ENCODE measurements around the gene MARK3. TPM values are rescaled to one million over a fixed set of nuclear protein-coding genes. Genes with fewer than 3 reads are reported as not detected.

MARK3 gene
- polyA plus RNA-seq, 3 donors: 29.3 to 163 (median 44.7) TPM

- peak overlapping the region in 2 of 7 donors; percentile 8 to 50 for H3K27ac Mint-ChIP-seq
- H3K4me1 ChIP-seq (ENCODE audit: control insufficient read depth in 1 of 2, insufficient read depth in 2 of 2, low read length in 2 of 2): peaks cover 5% of the 10 kb centered on the region in 2 donors
- H3K4me2 ChIP-seq (replicated peaks; ENCODE audit: extremely low read depth, low read length, poor library complexity, severe bottlenecking): no peak overlapping the region
- H3K36me3 ChIP-seq (replicated peaks in 1 of 2; ENCODE audit: control insufficient read depth in 1 of 2, insufficient read depth in 2 of 2, low read length in 2 of 2): peaks cover 18 to 59% of the 10 kb centered on the region in 2 donors
- H3K4me1 Mint-ChIP-seq: peaks cover 10% of the 10 kb centered on the region
- H3K27me3 Mint-ChIP-seq (ENCODE audit: low read depth in 3 of 3): no peaks in the 10 kb centered on the region
- peaks cover 19 to 37% of the 10 kb centered on the region in 2 donors for H3K36me3 Mint-ChIP-seq
- H3K79me2 ChIP-seq (ENCODE audit: insufficient read depth, low read length): peaks cover 97% of the 10 kb centered on the region
- H3K4me3 Mint-ChIP-seq: no peak overlapping the region
- H2AFZ ChIP-seq (ENCODE audit: insufficient read depth, low read depth, low read length, poor library complexity, severe bottlenecking): no peak overlapping the region
- 96% methylated on average over 6 of the region's 10 CpGs for WGBS (ENCODE audit: insufficient coverage)
- intact Hi-C loops (cut with micrococcal nuclease): no loop called here
- TF ChIP-seq, protein P1, sequence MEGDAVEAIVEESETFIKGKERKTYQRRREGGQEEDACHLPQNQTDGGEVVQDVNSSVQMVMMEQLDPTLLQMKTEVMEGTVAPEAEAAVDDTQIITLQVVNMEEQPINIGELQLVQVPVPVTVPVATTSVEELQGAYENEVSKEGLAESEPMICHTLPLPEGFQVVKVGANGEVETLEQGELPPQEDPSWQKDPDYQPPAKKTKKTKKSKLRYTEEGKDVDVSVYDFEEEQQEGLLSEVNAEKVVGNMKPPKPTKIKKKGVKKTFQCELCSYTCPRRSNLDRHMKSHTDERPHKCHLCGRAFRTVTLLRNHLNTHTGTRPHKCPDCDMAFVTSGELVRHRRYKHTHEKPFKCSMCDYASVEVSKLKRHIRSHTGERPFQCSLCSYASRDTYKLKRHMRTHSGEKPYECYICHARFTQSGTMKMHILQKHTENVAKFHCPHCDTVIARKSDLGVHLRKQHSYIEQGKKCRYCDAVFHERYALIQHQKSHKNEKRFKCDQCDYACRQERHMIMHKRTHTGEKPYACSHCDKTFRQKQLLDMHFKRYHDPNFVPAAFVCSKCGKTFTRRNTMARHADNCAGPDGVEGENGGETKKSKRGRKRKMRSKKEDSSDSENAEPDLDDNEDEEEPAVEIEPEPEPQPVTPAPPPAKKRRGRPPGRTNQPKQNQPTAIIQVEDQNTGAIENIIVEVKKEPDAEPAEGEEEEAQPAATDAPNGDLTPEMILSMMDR (IDR thresholded peaks at IDR 0.05): no peak
- peaks cover 0 to 1% (median 0%) of the 10 kb centered on the region in 7 donors for H3K9me3 Mint-ChIP-seq
- peak overlapping the region in 1 of 2 donors; percentile 18 for H3K27ac ChIP-seq (ENCODE audit: low read depth in 1 of 2, low read length in 2 of 2)
- H3K4me3 ChIP-seq (replicated peaks in 1 of 3; ENCODE audit: low read depth in 2 of 3, low read length in 3 of 3): no peak overlapping the region
- no peaks in the 10 kb centered on the region for H3K9me3 ChIP-seq (replicated peaks in 1 of 2; ENCODE audit: control insufficient read depth in 1 of 2, insufficient read depth in 1 of 2, low read length in 2 of 2)
- H3K27me3 ChIP-seq (ENCODE audit: control insufficient read depth in 2 of 2, insufficient read depth in 2 of 2, low read length in 2 of 2): no peaks in the 10 kb centered on the region
- DNase-seq: no peak
- no peak overlapping the region for H3K9ac ChIP-seq (ENCODE audit: insufficient read depth, low read length, poor library complexity, severe bottlenecking)
- peaks cover 97% of the 10 kb centered on the region for H4K20me1 ChIP-seq (ENCODE audit: insufficient read depth, low read length)
Observed at GRCh38 chr14:103433916-103434563, 48.8 kb downstream of the MARK3 start.

- Mint-ChIP-seq H3K4me1 (peaks cover 4% of the 10 kb centered on the region), H3K36me3 (peaks cover 25 to 45% of the 10 kb centered on the region in 2 donors), H3K9me3 (peaks cover 0 to 1% (median 0%) of the 10 kb centered on the region in 7 donors), H3K27ac (peak overlapping the region in 3 of 7 donors; percentile 20 to 71 (median 65)), H3K27me3 (ENCODE audit: low read depth in 3 of 3) (no peaks in the 10 kb centered on the region), H3K4me3 (no peak overlapping the region)
- Histone ChIP-seq H3K27me3 (ENCODE audit: control insufficient read depth in 2 of 2, insufficient read depth in 2 of 2, low read length in 2 of 2) (no peaks in the 10 kb centered on the region), H3K4me3 (replicated peaks in 1 of 3; ENCODE audit: low read depth in 2 of 3, low read length in 3 of 3) (no peak overlapping the region), H3K4me2 (replicated peaks; ENCODE audit: extremely low read depth, low read length, poor library complexity, severe bottlenecking) (no peak overlapping the region), H3K4me1 (ENCODE audit: control insufficient read depth in 1 of 2, insufficient read depth in 2 of 2, low read length in 2 of 2) (no peaks in the 10 kb centered on the region), H4K20me1 (ENCODE audit: insufficient read depth, low read length) (peaks cover 97% of the 10 kb centered on the region), H3K27ac (ENCODE audit: low read depth in 1 of 2, low read length in 2 of 2) (peak overlapping the region in 1 of 2 donors; percentile 18), H3K36me3 (replicated peaks in 1 of 2; ENCODE audit: control insufficient read depth in 1 of 2, insufficient read depth in 2 of 2, low read length in 2 of 2) (peaks cover 20 to 67% of the 10 kb centered on the region in 2 donors), H3K79me2 (ENCODE audit: insufficient read depth, low read length) (peaks cover 97% of the 10 kb centered on the region), H2AFZ (ENCODE audit: insufficient read depth, low read depth, low read length, poor library complexity, severe bottlenecking) (no peak overlapping the region), H3K9ac (ENCODE audit: insufficient read depth, low read length, poor library complexity, severe bottlenecking) (no peak overlapping the region), H3K9me3 (replicated peaks in 1 of 2; ENCODE audit: control insufficient read depth in 1 of 2, insufficient read depth in 1 of 2, low read length in 2 of 2) (no peaks in the 10 kb centered on the region)
- TF ChIP-seq, protein P1 (IDR thresholded peaks at IDR 0.05): no peak
- no peak for DNase-seq
- WGBS (ENCODE audit: insufficient coverage): 75% methylated on average over 2 of the region's 6 CpGs
- intact Hi-C loops (cut with micrococcal nuclease): no loop called here
Observed at GRCh38 chr14:103434868-103435442, 49.7 kb downstream of the MARK3 start.

All from CD14-positive monocyte (primary cell).